HFF-Myc (cell line): ENCODE data around the gene MAP7D3.
"Not testable (repeated sequence)": the region's sequence is repeated elsewhere in the genome, so short reads cannot be mapped to it uniquely, and the experiment has no call there.

Experiments used
- DNase-seq: peaks from one replicate; pipeline ENCODE4 v3.0.0-alpha.2; 2011; ENCODE audit warnings: low read depth; ENCODE audit errors: extremely low read depth
- H3K4me3 ChIP-seq: replicated peaks from 2 replicates; pipeline ENCODE4 v1.5.1; 2011; ENCODE audit warnings: low read depth, mild to moderate bottlenecking, control low read depth, low read length
- TF ChIP-seq, protein P1 (sequence below): IDR thresholded peaks from 2 replicates; pipeline ENCODE4 v1.5.1; 2012; ENCODE audit warnings: mild to moderate bottlenecking, low read depth, low read length, control low read depth; ENCODE audit errors: missing control alignments

Gene MAP7D3

GRCh38 chrX:136251041-136251991 is at the start of gene MAP7D3:
MAP7D3 (minus strand) TSS chrX:136251400; CDS start chrX:136251358, 42 bp downstream.
- H3K4me3 ChIP-seq: peak within 1 kb of the TSS; percentile 59
- TF ChIP-seq, protein P1, sequence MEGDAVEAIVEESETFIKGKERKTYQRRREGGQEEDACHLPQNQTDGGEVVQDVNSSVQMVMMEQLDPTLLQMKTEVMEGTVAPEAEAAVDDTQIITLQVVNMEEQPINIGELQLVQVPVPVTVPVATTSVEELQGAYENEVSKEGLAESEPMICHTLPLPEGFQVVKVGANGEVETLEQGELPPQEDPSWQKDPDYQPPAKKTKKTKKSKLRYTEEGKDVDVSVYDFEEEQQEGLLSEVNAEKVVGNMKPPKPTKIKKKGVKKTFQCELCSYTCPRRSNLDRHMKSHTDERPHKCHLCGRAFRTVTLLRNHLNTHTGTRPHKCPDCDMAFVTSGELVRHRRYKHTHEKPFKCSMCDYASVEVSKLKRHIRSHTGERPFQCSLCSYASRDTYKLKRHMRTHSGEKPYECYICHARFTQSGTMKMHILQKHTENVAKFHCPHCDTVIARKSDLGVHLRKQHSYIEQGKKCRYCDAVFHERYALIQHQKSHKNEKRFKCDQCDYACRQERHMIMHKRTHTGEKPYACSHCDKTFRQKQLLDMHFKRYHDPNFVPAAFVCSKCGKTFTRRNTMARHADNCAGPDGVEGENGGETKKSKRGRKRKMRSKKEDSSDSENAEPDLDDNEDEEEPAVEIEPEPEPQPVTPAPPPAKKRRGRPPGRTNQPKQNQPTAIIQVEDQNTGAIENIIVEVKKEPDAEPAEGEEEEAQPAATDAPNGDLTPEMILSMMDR: no peak
- no peak for DNase-seq

DNA sequence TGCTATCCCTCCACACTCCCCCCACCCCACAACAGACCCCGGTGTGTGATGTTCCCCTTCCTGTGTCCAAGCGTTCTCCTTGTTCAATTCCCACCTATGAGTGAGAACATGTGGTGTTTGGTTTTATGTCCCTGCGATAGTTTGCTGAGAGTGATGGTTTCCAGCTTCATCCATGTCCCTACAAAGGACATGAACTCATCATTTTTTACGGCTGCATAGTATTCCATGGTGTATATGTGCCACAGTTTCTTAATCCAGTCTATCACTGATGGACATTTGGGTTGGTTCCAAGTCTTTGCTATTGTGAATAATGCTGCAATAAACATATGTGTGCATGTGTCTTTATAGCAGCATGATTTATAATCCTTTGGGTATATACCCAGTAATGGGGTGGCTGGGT is 49.5 kb upstream of the MAP7D3 start, which contains the start of gene ADGRG4:
ADGRG4 (plus strand) TSS at position 243 of the 400 bp plus-strand sequence. CDS start 7,815 bp downstream, outside the sequence.
- DNase-seq, H3K4me3 ChIP-seq: not testable (repeated sequence)

DNA sequence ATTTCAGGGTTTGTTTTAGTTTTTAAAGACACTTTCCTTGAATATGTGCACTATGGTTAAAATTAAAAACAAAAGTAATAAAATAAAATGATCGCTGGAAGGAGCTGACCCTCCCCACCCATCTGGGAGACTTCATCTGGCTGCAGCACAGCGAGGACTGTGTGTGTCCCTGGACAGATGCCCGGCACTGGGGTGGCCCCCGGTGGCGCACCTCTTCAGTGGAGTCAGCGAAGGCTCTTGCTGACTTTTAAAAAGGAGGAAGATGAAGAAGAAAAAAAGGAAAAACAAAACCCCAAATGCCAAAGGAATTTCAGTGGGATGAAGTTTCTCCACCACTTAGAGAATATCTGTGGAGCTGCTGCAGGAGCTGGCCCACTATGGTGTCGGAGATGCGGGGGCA is 44.2 kb upstream of the MAP7D3 start:
- no peak overlapping the region for H3K4me3 ChIP-seq
- DNase-seq: no peak
- TF ChIP-seq, protein P1: no peak

GRCh38 chrX:136292656-136293055 is 41.5 kb upstream of the MAP7D3 start:
- TF ChIP-seq, protein P1: no peak
- DNase-seq: no peak
- no peak overlapping the region for H3K4me3 ChIP-seq

- TF ChIP-seq, protein P1: no peak
- DNase-seq: no peak
- H3K4me3 ChIP-seq: no peak overlapping the region
These were observed 40.6 kb upstream of the MAP7D3 start for GRCh38 chrX:136291824-136292223.

- not testable (repeated sequence) for H3K4me3 ChIP-seq, DNase-seq
These were observed 35.2 kb upstream of the MAP7D3 start for GRCh38 chrX:136286375-136286774.

GRCh38 chrX:136275553-136275952 is 24.4 kb upstream of the MAP7D3 start:
- DNase-seq: no peak
- H3K4me3 ChIP-seq: no peak overlapping the region
- TF ChIP-seq, protein P1: no peak
